ENCODE results near the gene ZNF672. TPM values are rescaled to one million over a fixed set of nuclear protein-coding genes. Genes with fewer than 3 reads are reported as not detected.
"Not testable (repeated sequence)": the region's sequence is repeated elsewhere in the genome, so short reads cannot be mapped to it uniquely, and the experiment has no call there.

Gene ZNF672
- total RNA-seq, 2 donors from 2014 or later, result 55.3 to 59.1 TPM

DNA sequence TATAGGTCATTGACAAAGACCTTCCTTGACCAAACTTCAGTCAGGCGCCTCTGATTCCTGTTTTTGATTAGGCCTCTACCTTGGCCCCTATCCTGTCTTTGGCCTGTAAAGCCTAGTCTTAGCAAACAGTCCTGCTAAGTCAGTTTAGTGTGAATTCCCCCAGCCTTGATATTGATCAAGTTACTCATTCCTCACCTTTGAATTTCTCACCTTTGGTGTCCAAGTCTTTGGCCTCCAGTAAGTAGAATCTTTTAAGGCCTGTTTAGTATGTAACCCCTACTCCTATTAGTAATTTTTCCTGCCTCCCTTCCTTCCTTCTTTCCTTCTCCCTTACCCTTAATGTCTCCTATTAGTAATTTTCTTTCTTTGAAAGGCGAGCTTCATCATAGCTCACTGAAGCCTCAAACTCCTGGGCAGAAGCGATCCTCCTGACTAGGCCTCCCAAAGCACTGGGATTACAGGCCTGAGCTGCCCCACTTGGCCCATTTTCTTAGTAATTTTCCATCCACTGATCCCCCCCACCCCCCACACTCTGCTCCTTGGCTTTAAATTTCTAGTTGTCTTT is 33.9 kb downstream of the ZNF672 start:
- Histone ChIP-seq H3K27me3 (no peaks in the 10 kb centered on the region), H3K4me1 (peaks cover 0 to 8% of the 10 kb centered on the region in 2 donors), H3K9me3 (no peaks in the 10 kb centered on the region), H3K27ac (peak overlapping the region; percentile 98), H3K36me3 (no peaks in the 10 kb centered on the region), H3K4me3 (no peak overlapping the region)
- TF ChIP-seq, protein P1, sequence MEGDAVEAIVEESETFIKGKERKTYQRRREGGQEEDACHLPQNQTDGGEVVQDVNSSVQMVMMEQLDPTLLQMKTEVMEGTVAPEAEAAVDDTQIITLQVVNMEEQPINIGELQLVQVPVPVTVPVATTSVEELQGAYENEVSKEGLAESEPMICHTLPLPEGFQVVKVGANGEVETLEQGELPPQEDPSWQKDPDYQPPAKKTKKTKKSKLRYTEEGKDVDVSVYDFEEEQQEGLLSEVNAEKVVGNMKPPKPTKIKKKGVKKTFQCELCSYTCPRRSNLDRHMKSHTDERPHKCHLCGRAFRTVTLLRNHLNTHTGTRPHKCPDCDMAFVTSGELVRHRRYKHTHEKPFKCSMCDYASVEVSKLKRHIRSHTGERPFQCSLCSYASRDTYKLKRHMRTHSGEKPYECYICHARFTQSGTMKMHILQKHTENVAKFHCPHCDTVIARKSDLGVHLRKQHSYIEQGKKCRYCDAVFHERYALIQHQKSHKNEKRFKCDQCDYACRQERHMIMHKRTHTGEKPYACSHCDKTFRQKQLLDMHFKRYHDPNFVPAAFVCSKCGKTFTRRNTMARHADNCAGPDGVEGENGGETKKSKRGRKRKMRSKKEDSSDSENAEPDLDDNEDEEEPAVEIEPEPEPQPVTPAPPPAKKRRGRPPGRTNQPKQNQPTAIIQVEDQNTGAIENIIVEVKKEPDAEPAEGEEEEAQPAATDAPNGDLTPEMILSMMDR (IDR thresholded peaks at IDR 0.05), result no peak
- no peak for DNase-seq (ENCODE audit: low spot score)

DNA sequence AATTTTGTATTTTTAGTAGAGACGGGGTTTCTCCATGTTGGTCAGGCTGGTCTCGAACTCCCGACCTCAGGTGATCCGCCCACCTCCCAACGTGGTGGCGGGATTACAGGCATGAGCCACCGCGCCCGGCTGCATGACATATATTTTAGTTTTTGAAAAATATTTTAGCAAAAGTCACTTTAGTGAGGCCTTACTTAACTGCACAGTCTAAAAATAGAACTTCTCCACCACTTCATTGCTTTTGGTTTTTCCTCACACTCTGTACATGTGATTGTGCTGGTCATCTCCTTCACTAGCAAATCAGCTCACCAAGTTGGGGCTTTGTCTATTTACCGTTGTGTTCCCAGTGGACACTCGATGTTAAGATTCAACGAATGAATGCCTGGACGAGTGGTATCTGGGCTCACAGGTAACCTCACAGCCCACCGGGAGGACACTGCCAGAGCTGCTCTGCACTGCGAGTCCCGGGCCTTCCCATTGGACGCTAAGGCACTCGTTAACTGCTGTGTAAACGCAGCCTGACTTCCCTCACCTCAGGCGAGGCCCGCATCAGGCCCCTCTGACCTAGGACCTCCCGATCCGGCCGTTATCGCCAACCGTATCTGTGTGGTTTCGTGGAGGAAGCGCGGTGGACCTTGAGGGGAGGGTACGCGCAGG is 34.9 kb downstream of the ZNF672 start:
- DNase-seq (ENCODE audit: low spot score), result peak; percentile 67
- Histone ChIP-seq H3K36me3 (no peaks in the 10 kb centered on the region), H3K27me3 (no peaks in the 10 kb centered on the region), H3K27ac (peak overlapping the region; percentile 98), H3K4me1 (peaks cover 0 to 8% of the 10 kb centered on the region in 2 donors), H3K4me3 (peak overlapping the region; percentile 64 to 66), H3K9me3 (no peaks in the 10 kb centered on the region)
- TF ChIP-seq, protein P1 (IDR thresholded peaks at IDR 0.05), result no peak

DNA sequence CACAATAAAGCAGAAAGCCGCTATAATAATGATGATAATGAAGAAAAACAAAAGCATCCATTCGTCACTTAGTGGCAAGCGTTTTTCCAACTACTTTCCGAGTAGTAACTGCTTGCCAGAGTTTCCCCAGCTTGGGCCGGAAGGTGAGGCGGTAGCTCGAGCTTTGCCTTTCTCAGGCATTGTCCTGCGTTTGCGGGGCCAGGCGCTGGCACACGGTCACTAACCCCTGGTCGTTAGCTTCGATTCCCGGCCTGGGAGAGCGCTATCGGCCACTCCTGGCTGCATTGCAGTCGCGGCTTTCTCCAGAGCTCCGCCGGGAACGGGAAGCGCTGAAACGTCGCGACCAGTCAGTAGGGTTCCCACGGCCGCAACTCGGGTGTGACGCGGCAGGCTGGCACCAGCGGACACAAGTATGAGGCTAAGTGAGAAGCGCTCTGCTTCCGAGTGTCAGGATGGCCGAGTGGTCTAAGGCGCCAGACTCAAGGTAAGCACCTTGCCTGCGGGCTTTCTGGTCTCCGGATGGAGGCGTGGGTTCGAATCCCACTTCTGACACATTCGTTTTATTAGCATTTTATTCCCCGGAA is 35.5 kb downstream of the ZNF672 start:
- no peaks in the 10 kb centered on the region for H3K36me3 ChIP-seq
- H3K4me1 ChIP-seq, result peaks cover 0 to 8% of the 10 kb centered on the region in 2 donors
- no peaks in the 10 kb centered on the region for H3K27me3 ChIP-seq
- TF ChIP-seq, protein P1 (IDR thresholded peaks at IDR 0.05), result no peak
- H3K4me3 ChIP-seq, result peak overlapping the region; percentile 64 to 66
- peak; percentile 98 for DNase-seq (ENCODE audit: low spot score)
- peak overlapping the region; percentile 98 for H3K27ac ChIP-seq
- no peaks in the 10 kb centered on the region for H3K9me3 ChIP-seq

DNA sequence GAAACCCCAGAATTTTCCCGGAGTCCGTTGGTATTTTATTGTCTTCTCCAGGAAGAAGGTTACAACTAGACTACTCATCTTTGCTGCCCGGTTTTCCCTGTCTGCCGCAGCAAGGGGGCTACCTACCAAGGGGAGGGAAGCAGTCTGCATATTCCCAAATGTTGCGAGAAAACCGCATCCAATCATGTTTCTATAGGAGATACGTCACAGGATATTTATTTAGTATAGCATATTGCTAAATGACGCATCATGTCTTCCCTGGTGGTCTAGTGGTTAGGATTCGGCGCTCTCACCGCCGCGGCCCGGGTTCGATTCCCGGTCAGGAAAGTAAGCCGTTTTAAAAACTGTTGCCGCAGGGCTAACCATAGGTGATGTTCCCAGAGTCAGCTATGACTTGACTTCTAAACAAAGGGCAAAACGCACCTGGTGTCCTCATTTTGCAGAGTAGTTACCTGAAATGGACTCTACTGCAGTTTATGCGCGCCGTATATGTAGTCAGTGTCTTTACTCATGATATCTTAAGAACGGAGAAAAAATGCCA is 36.0 kb downstream of the ZNF672 start:
- TF ChIP-seq, protein P1 (IDR thresholded peaks at IDR 0.05), result no peak
- DNase-seq (ENCODE audit: low spot score), result peak; percentile 89
- H3K36me3 ChIP-seq, result no peaks in the 10 kb centered on the region

DNA sequence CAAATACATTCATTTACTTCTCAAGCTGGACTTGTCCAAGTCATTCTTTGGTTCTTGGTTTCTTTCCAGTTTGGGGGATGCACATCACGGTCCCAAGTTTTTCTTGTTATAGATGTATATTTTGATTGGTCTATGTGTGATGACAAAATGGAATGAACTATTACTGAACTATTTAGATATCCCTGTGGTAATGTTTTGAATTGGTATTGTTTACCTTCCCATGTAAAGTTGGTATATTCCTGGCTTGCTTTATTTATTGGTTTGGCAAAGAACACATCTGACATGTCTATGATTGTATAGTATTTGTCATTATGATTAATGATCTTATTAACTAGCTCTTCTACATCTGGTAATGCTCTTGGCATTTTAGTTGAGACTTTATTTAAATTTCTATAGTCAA is 43.2 kb downstream of the ZNF672 start:
- Histone ChIP-seq H3K4me1 (no peaks in the 10 kb centered on the region), H3K27ac (no peak overlapping the region), H3K9me3 (no peaks in the 10 kb centered on the region), H3K27me3 (no peaks in the 10 kb centered on the region), H3K4me3 (no peak overlapping the region), H3K36me3 (no peaks in the 10 kb centered on the region)
- DNase-seq (ENCODE audit: low spot score), result no peak
- TF ChIP-seq, protein P1 (IDR thresholded peaks at IDR 0.05), result no peak

More for the DNA sequence above, 36.0 kb downstream of the ZNF672 start:
- H3K4me3 ChIP-seq, result peak overlapping the region; percentile 64 to 66
- peak overlapping the region; percentile 98 for H3K27ac ChIP-seq
- H3K4me1 ChIP-seq, result peaks cover 0 to 8% of the 10 kb centered on the region in 2 donors
- no peaks in the 10 kb centered on the region for H3K27me3 ChIP-seq
- H3K9me3 ChIP-seq, result no peaks in the 10 kb centered on the region

DNA sequence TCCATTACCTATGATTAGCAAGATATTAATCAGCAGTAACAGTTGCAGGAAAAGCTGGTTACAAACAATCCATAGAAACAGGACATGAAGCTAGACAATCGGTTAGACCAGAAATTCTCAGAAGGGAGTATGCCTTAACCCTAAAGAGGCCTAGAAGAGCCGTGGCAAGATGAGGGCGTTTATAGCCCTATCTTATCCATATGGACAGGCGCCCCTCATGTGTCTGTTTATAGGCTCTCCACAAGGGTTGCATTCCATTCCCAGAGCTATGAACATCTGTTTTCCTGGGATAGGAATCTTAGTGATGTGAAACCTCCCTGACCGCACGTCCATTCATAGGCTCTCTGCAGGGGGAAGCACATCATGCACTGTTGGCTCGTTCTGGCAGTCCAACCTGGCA is 44.4 kb downstream of the ZNF672 start:
- H3K4me1 ChIP-seq; DNase-seq (ENCODE audit: low spot score); H3K27ac ChIP-seq; H3K36me3 ChIP-seq; H3K27me3 ChIP-seq; H3K9me3 ChIP-seq; H3K4me3 ChIP-seq: not testable (repeated sequence)

Measured in right atrium auricular region (tissue), 2 donors.